Retinal pigment epithelial cell (primary cell): ENCODE measurements around the gene HELT.
"Not testable (repeated sequence)": the region's sequence is repeated elsewhere in the genome, so short reads cannot be mapped to it uniquely, and the experiment has no call there.

ENCODE experiments used
- DNase-seq: peaks from one replicate; pipeline ENCODE4 v3.0.0-alpha.2; 2010; ENCODE audit warnings: low read depth
- H3K4me3 ChIP-seq: 2 replicates; pipeline ENCODE4 v1.5.1; 2011; ENCODE audit warnings: mild to moderate bottlenecking, low read length, control low read depth, moderate library complexity
- TF ChIP-seq, protein P1 (sequence below): conservative IDR thresholded peaks from 2 replicates; pipeline ENCODE4 v1.5.1; 2011; ENCODE audit warnings: low read depth, low read length, control low read depth, inconsistent platforms

Gene HELT

DNA sequence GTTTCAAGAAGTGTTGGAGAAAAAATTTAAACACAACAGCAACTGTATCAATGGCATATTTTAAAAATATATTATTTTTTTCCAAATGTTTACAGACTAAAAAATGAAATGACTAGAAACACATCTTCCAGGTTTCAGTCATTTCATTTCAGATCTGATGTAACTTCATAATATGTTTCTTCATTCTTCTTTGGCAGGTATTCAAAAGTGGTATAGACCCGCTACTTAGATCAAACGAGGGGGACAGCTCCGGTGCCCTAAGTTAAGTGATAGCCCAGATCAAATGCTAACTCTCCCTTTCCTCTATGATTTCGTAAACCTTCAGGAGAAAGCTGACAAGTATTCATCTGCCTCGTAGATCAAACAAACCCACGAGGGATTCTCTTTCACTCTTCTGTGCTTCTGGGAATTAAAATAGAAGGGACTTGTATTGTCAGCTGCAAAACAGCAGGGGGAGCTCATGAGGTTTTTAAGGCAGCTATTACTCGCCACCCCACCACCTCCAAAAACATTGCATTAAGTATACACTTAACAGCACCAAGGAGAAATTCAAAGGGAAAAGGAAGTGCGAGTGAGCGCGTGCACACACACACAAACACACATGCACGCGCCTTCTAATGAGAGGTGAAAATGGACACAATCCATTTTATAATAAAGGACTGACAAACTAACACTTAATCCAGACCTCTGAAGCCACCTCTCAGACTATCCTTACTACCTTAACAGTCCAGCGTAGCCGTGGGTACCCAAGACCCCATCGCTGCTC is 21.4 kb downstream of the HELT start:
- H3K4me3 ChIP-seq: no peak overlapping the region
- TF ChIP-seq, protein P1, sequence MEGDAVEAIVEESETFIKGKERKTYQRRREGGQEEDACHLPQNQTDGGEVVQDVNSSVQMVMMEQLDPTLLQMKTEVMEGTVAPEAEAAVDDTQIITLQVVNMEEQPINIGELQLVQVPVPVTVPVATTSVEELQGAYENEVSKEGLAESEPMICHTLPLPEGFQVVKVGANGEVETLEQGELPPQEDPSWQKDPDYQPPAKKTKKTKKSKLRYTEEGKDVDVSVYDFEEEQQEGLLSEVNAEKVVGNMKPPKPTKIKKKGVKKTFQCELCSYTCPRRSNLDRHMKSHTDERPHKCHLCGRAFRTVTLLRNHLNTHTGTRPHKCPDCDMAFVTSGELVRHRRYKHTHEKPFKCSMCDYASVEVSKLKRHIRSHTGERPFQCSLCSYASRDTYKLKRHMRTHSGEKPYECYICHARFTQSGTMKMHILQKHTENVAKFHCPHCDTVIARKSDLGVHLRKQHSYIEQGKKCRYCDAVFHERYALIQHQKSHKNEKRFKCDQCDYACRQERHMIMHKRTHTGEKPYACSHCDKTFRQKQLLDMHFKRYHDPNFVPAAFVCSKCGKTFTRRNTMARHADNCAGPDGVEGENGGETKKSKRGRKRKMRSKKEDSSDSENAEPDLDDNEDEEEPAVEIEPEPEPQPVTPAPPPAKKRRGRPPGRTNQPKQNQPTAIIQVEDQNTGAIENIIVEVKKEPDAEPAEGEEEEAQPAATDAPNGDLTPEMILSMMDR: peak; percentile 83
- peak; percentile 9 for DNase-seq

DNA sequence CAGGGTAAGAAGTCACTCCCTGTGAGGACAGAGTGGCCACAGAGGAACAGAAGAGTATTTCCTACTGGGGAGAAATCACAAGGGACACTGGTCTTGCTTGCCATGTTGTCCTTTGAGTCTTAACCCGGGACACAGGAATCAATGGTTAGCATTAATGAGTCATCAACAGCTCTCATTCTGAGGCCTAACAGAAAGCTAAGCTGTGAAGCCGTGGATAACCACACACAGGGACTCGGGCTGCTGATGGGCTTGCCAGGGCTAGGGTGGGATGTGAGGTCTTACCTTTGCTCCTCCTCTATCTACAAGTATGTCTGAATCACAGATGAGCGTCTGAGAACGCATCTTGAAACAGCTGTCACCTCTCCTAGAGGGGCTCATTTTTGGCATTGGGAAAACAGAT is 22.2 kb downstream of the HELT start:
- no peak overlapping the region for H3K4me3 ChIP-seq
- TF ChIP-seq, protein P1: no peak
- no peak for DNase-seq

DNA sequence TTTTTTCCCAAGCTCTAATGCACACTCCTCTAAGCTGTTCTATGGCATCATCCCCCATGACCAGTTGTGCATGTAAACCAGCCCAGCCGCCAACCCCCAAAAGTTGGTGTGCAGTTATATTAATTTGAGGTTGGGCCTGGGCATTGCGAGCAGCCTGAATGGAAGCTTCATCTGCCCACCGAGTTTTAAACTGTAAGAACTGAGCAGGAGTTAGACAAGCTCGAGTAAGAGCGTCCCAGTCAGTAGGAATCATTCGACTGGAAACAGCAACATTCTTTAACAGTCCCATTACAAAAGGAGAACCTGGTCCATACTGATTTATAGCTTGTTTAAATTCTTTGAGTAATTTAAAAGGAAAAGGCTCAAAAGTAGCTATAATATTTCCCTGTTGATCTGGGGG is 32.0 kb downstream of the HELT start:
- DNase-seq, H3K4me3 ChIP-seq: not testable (repeated sequence)

DNA sequence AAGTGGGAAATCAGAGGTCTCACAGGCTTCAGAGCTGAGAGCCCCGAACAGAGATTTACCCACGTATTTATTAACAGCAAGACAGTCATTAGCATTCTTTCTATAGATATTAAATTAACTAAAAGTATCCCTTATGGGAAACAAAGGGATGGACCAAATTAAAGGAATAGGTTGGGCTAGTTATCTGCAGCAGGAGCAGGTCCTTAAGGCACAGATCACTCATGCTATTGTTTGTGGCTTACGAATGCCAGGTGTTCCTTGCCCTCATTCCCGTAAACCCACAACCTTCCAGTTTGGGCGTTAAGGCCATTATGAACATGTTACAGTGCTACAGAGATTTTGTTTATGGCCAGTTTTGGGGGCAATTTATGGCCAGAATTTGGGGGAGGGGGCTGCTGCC is 33.0 kb downstream of the HELT start:
- not testable (repeated sequence) for DNase-seq, H3K4me3 ChIP-seq

DNA sequence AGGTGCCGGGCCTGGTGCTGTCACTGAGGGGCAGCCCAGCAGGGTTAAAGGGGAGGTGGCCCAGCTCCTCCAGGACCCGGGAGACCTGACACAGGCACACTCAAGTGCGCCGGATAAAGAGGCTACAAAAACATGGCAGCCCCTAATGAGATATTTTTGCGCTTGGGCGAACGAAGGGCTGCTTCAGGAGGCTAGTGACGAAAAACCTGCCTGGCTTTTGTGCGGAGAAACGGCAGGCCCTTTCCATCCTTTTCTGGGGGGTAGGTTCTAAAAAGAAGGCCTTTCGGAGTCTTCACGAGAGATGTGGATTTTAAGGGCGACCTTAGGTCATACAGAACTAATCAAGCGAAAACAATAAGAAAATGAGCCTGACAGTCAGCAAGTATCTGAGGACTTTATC is 35.5 kb downstream of the HELT start:
- DNase-seq: no peak
- TF ChIP-seq, protein P1: no peak
- H3K4me3 ChIP-seq: no peak overlapping the region

DNA sequence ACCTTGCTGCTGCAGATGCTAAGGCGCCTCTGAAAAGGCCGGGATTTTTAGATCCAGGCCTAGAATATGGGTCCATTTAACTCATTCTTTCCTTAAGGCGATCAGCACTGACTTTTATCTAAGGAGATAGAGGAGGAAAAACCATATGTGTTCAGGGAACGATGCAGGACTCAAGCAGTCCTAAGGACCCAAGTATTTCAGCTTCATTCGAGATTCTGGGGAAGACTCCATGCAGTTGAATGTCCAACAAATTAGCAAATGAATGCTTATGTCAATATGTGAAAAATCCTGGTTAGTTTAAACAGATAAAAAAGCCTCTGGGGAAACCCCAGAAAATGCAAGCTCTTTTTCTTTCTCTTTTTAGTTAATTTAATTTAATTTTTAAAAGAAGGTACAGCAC is 36.0 kb downstream of the HELT start:
- DNase-seq: no peak
- H3K4me3 ChIP-seq: no peak overlapping the region
- TF ChIP-seq, protein P1: no peak

DNA sequence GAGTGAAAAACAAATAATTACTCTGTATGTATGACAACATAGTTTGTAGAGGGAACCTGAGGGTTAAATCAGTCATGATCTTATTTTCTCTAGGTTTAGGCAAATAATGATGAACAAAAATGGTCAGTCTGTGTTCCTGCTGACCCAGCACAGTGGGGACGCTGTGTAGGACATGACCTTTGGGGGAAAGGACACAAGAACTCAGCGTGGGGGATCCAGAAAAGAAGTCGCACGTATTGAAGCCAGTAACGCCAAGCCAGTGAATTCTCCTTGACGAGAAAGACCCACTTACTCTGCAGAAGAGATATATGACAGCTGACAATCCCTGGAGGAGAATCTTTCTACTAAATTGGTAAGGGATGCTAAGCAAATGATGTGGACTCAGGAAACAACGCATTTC is 36.6 kb downstream of the HELT start:
- no peak overlapping the region for H3K4me3 ChIP-seq
- TF ChIP-seq, protein P1: no peak
- DNase-seq: no peak

DNA sequence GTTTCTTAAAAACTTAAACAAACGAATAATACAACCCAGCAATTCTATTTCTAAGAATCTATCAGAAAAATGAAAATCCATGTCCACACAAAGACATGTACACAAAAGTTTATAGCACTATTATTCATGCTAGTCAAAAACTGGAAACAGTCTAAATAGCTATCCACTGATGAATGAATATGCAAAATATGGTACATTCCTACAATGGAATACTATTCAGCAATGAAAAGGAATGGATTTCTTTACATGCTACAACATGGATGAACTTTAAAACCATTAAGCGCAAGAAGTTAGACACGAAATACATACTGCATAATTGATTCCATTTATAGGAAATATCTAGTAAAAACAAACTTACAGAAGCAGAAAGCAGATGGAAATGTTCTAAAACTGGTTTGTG is 43.3 kb downstream of the HELT start:
- H3K4me3 ChIP-seq: no peak overlapping the region
- TF ChIP-seq, protein P1: no peak
- no peak for DNase-seq
